ENCODE results near the gene FAM216A.
"Not testable (repeated sequence)": the region's sequence is repeated elsewhere in the genome, so short reads cannot be mapped to it uniquely, and the experiment has no call there.

The FAM216A gene, protein sequence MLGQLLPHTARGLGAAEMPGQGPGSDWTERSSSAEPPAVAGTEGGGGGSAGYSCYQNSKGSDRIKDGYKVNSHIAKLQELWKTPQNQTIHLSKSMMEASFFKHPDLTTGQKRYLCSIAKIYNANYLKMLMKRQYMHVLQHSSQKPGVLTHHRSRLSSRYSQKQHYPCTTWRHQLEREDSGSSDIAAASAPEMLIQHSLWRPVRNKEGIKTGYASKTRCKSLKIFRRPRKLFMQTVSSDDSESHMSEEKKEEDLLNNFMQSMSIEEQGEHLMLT
- 0.42 to 5.7 (median 3.1) reads per million in 17 experiments for total RNA-seq

- DNase-seq = peak; percentile 98 to 99 (median 98)
These were observed at the start of gene FAM216A, which contains the start of gene GPN3 for GRCh38 chr12:110468214-110469048. FAM216A (plus strand) TSS chr12:110468845; CDS start chr12:110468876, 31 bp downstream. GPN3 (minus strand) TSS chr12:110468257; CDS start chr12:110468203, 54 bp downstream.

GRCh38 chr12:110420644-110421043, 48.0 kb upstream of the FAM216A start:
- not testable (repeated sequence) for DNase-seq

GRCh38 chr12:110421159-110421661, 47.4 kb upstream of the FAM216A start:
- no peak for DNase-seq

- DNase-seq = no peak
These were observed 46.9 kb upstream of the FAM216A start for GRCh38 chr12:110421701-110422100.

DNA sequence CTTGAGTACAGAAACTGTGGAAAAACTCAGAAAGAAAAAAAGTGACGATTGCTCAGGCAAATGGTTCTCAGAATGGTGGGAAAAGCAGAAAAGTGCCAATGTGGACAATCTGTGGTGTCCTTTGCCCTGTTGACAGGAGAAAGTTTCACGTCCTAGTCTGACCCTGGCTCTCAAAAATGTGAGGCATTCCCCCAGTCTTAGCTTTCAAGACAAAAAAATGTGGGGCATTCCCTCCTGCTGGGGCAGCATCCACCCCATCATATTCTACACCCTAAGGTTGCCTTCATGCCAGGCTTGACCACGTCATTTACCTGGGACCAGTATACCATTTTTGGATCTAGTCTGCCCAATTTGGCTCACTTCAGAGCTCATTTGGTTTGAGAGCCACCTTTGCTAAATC, 44.4 kb upstream of the FAM216A start:
- no peak for DNase-seq

DNA sequence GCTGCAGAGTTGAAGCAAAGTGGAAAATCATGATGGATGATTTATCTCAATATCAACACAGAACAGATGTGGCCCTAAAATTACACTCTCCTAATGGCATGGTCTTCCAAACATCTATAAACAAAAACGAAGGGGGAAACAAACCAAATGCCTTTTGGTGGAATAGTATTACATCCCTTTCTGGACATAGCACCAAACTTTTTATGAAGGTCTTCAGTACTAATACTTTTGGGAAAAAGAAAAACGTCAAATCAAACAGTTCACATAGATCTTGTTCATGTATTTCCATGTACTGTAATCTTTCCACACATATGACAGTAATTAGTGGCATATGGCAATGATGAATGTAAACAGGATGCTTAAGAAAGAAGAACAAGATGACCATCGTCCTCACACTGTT, 42.2 kb upstream of the FAM216A start:
- no peak for DNase-seq

- DNase-seq = not testable (repeated sequence)
These were observed 39.0 kb upstream of the FAM216A start for GRCh38 chr12:110429676-110430075.

DNA sequence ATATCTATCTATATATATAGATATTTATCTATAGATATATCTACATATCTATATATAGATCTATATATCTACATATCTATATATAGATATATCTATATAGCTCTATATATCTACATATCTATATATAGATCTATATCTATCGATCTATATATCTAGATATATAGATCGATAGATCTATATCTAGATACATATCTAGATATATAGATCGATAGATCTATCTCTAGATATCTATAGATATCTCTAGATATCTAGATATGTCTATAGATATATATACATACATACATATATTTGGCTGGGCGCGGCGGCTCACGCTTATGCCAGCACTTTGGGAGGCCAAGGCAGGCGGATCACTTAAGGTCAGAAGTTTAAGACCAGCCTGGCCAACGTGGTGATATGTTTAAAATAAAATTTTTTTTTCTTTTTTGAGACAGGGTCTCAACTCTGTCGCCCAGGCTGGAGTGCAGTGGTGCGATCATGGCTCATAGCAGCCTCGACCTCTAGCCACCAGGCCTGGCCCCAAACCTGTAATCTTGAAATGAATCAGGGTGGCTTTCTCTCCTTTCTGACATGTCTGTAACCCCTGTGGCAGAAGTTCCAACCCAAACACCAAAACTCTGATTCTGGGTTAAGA, 36.6 kb upstream of the FAM216A start:
- no peak for DNase-seq

- no peak for DNase-seq
These were observed 32.4 kb upstream of the FAM216A start for GRCh38 chr12:110436231-110436630.

- peak in 1 of 4 experiments; percentile 43 for DNase-seq
These were observed 24.2 kb upstream of the FAM216A start for GRCh38 chr12:110444455-110444854.

- peak; percentile 97 to 99 (median 98) for DNase-seq
These were observed 18.7 kb upstream of the FAM216A start, which contains the start of gene ARPC3 for GRCh38 chr12:110449799-110450497. ARPC3 (minus strand) TSS chr12:110450337; CDS start chr12:110450260, 77 bp downstream.

- no peak for DNase-seq
These were observed 17.4 kb upstream of the FAM216A start for GRCh38 chr12:110451263-110451662.

DNA sequence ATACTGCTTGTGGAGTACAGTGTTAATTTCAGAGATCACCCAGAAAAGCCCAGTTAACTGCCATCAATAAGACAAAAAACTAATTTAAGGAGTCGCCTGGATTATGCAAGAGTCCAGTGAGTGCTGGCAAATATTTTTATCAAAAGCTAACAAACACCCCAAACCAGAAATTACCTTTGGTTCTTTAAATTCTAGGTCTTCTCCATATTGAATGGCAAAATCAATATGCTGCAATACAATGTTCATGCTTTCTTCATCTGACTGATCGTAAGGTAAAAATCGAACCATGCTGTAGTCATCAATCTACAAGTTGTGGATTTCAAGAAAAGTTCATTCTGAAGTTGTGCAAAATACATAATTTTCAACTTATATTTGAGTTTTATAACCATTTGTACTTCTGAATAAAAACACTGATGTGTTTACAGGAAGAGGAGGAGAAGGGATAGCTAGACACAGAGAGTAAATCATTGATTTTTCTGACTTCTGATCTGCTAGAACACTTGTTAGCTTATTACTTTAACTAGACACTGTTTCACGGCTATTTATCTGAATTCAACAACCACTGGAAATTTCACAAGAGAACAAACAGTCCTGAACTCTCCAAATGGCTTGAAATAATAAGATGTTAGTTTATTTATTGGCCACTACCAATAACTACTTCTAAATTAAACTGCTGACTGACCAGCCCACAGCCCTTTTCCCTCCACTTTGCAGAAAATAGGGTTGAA, 14.9 kb upstream of the FAM216A start:
- DNase-seq = no peak

DNA sequence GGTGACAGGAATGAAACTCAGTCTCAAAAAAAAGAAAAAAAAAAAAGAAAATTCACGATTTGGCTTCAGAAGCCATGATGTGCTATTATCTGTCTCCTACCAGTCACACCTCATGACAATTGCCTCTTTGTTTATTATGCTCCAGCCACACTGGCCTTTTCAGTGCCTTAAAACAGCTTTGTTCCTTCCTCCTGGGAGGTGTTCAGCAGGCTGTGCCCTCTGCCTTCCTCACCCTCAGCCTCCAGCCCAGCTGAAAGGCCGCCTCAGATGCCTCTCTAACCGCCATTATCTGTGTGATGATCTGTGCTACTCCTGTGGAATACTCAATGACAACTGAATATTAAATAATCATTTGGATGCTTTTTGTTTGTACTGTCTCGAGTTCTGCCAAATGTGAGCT, 9.9 kb upstream of the FAM216A start:
- no peak for DNase-seq

GRCh38 chr12:110461189-110461588, 7.5 kb upstream of the FAM216A start:
- not testable (repeated sequence) for DNase-seq

GRCh38 chr12:110465024-110465423, 3.6 kb upstream of the FAM216A start:
- DNase-seq = no peak

DNA sequence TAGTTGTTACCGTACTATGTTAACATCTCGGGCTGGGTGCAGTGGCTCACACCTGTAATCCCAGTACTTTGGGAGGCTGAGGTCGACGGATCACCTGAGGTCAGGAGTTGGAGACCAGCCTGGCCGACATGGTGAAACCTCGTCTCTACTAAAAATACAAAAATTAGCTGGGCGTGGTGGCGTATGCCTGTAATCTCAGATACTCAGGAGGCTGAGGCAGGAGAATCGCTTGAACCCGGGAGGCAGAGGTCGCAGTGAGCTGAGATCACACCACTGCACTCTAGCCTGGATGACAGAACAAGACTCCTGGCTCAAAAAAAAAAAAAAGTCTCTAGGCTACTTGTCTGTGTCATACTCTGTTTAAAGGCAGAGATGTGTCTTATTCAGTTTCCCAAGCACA, 2.9 kb upstream of the FAM216A start:
- DNase-seq = not testable (repeated sequence)

DNA sequence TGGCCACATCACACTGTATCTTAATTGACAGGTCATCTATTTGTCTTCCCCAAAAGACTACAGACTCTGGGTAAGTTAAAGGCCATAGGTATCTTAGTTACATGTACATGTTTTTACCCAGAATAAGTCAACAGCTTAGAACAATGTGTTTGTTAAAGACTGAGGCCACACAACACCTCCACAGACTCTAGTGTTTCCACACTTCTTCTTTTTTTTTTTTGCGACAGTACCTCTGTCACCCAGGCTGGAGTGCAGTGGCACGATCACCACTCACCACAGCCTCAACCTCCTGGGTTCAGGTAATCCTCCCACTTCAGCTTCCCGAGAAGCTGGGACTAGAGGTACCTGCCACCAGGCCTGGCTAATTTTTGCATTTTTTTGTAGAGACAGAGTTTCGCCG, 1.9 kb upstream of the FAM216A start:
- DNase-seq = no peak

DNA sequence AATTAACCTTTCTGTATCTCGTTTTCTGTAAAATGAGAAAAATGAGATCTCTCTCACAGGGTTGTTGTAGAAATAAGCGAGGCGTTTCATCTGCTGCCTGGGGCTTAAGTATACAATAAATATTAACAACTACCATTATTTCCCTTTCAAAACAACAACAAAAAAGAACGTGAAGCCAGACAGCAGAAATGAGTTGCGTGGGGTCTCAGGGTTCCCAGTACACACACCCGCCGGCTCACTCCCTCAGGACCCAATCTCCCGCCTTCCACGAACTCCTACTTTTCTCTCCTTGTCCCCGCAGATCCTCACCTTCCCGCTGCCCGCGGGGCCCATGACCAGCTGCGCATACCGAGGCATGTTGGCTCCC, 815 bp upstream of the FAM216A start:
- DNase-seq = no peak

GRCh38 chr12:110475426-110475825, 6.8 kb downstream of the FAM216A start:
- no peak for DNase-seq

GRCh38 chr12:110498984-110499706, 30.5 kb downstream of the FAM216A start:
- peak; percentile 55 to 83 (median 70) for DNase-seq
